KMS-11 (cell line): ENCODE results near the gene TPRG1.

ENCODE experiments used
- H2AFZ ChIP-seq: fragments of 200-600 bp; sonication (generic); 2 replicates; pipeline ENCODE4 v1.6.1; 2016; ENCODE audit warnings: antibody characterized with exemption, mixed run types, low read depth
- H3K27ac ChIP-seq: fragments of 200-600 bp; sonication (generic); 2 replicates; pipeline ENCODE4 v1.6.1; 2016; ENCODE audit warnings: mild to moderate bottlenecking, mixed run types
- H3K27me3 ChIP-seq: fragments of 200-600 bp; sonication (generic); 2 replicates; pipeline ENCODE4 v1.6.1; 2017; ENCODE audit warnings: mild to moderate bottlenecking, low read depth, mixed run types, moderate library complexity; ENCODE audit not compliant: insufficient read depth
- H3K36me3 ChIP-seq: fragments of 200-600 bp; sonication (generic); 2 replicates; pipeline ENCODE4 v1.6.1; 2017; ENCODE audit warnings: mild to moderate bottlenecking, mixed run types; ENCODE audit not compliant: insufficient read depth
- H3K4me1 ChIP-seq: fragments of 200-600 bp; sonication (generic); 2 replicates; pipeline ENCODE4 v1.6.1; 2016; ENCODE audit warnings: mild to moderate bottlenecking, low read depth, mixed run types; ENCODE audit not compliant: poor library complexity, severe bottlenecking
- H3K4me2 ChIP-seq: fragments of 200-600 bp; sonication (generic); 2 replicates; pipeline ENCODE4 v1.7.0; 2016; ENCODE audit warnings: mild to moderate bottlenecking, mixed run types
- H3K4me3 ChIP-seq: fragments of 200-600 bp; sonication (generic); IDR thresholded peaks from 2 replicates; pipeline ENCODE4 v1.6.1; 2017; ENCODE audit warnings: low read depth, low read length, mixed read lengths; ENCODE audit not compliant: insufficient read depth
- H3K79me2 ChIP-seq: fragments of 200-600 bp; sonication (generic); 2 replicates; pipeline ENCODE4 v1.6.1; 2016; ENCODE audit warnings: low read depth, mixed run types; ENCODE audit not compliant: insufficient read depth
- H3K9ac ChIP-seq: fragments of 200-600 bp; sonication (generic); 2 replicates; pipeline ENCODE4 v1.6.1; 2016; ENCODE audit warnings: mild to moderate bottlenecking, mixed run types
- H4K20me1 ChIP-seq: fragments of 200-600 bp; sonication (generic); 2 replicates; pipeline ENCODE4 v1.6.1; 2016; ENCODE audit warnings: mild to moderate bottlenecking, mixed run types; ENCODE audit not compliant: insufficient read depth
- CTCF ChIP-seq: fragments of 200-600 bp; sonication (generic); conservative IDR thresholded peaks from 2 replicates; pipeline ENCODE4 v1.6.1; 2017; ENCODE audit warnings: low read depth, mild to moderate bottlenecking, antibody characterized with exemption, low read length, moderate library complexity, mixed read lengths

Gene TPRG1

DNA sequence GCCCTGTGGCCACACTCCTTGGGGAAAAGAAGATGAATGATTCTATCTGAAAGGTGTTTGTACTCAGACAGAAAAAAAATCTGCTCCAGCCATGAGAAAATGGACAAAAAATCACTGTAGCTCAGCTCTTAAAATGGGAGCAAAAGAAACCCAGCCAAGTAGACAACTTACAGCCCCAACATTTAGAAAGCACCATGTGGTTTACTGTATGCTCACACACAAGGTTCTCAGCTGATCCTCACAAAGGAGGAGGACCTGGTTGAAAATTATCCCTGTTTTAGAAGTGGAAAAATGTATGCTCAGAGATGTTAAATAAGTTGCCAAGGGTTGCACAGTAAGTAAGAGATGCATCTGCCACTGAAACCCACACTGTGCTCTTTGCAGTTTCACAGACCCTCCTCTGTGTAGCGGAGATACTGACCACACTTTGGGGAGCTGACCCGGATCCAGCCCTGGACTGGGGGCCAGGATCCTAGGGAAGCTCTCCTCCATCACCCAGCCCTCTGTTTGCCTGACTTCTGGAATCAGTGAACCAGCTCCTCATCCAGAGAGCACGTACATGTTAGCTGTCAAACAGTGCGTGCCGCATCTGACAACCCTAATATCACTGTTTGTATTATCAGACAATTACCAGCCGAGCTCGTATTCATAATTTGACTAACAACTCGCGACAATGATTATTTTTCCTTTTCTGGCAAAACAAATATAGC is 32.7 kb upstream of the TPRG1 start:
- no peaks in the 10 kb centered on the region for H3K27me3 ChIP-seq
- no peak overlapping the region for H3K4me2 ChIP-seq
- no peaks in the 10 kb centered on the region for H3K36me3 ChIP-seq
- H3K27ac ChIP-seq, result no peak overlapping the region
- TF ChIP-seq CTCF, result no peak
- H4K20me1 ChIP-seq, result no peaks in the 10 kb centered on the region
- no peak overlapping the region for H2AFZ ChIP-seq
- no peak overlapping the region for H3K4me3 ChIP-seq
- H3K9ac ChIP-seq, result no peak overlapping the region
- no peaks in the 10 kb centered on the region for H3K4me1 ChIP-seq
- H3K79me2 ChIP-seq, result no peaks in the 10 kb centered on the region

DNA sequence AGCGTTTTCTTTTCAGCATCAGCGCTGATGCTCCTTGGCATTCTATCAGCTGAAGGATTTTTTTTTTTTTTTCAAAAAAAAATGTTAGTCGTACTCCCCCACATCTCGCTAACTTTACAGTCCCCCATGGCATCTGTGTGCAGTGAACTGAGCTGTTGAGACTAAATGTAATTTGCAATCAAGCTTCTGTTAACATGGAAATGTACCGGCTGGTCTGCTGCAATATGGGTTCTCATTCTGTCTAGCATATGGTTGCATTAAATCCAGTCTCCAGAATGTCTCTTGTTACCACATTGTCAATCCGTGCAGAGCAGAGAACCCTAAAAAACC is 32.2 kb upstream of the TPRG1 start:
- H3K36me3 ChIP-seq, result no peaks in the 10 kb centered on the region
- no peak overlapping the region for H3K27ac ChIP-seq
- H3K79me2 ChIP-seq, result no peaks in the 10 kb centered on the region
- H3K27me3 ChIP-seq, result no peaks in the 10 kb centered on the region
- no peak overlapping the region for H3K9ac ChIP-seq
- no peak overlapping the region for H2AFZ ChIP-seq
- no peak for TF ChIP-seq CTCF
- H4K20me1 ChIP-seq, result no peaks in the 10 kb centered on the region
- H3K4me1 ChIP-seq, result no peaks in the 10 kb centered on the region
- no peak overlapping the region for H3K4me3 ChIP-seq
- no peak overlapping the region for H3K4me2 ChIP-seq

- H3K79me2 ChIP-seq, result no peaks in the 10 kb centered on the region
- no peak overlapping the region for H2AFZ ChIP-seq
- TF ChIP-seq CTCF, result no peak
- H3K36me3 ChIP-seq, result no peaks in the 10 kb centered on the region
- no peak overlapping the region for H3K27ac ChIP-seq
- H3K27me3 ChIP-seq, result no peaks in the 10 kb centered on the region
- no peak overlapping the region for H3K4me3 ChIP-seq
- H4K20me1 ChIP-seq, result no peaks in the 10 kb centered on the region
- no peak overlapping the region for H3K4me2 ChIP-seq
- no peaks in the 10 kb centered on the region for H3K4me1 ChIP-seq
- H3K9ac ChIP-seq, result no peak overlapping the region
These were observed 29.2 kb upstream of the TPRG1 start for GRCh38 chr3:189142527-189142926.

GRCh38 chr3:189143321-189143720 is 28.4 kb upstream of the TPRG1 start:
- no peak overlapping the region for H3K9ac ChIP-seq
- no peaks in the 10 kb centered on the region for H3K4me1 ChIP-seq
- no peaks in the 10 kb centered on the region for H4K20me1 ChIP-seq
- no peak overlapping the region for H2AFZ ChIP-seq
- TF ChIP-seq CTCF, result no peak
- H3K79me2 ChIP-seq, result no peaks in the 10 kb centered on the region
- no peak overlapping the region for H3K27ac ChIP-seq
- no peaks in the 10 kb centered on the region for H3K27me3 ChIP-seq
- no peaks in the 10 kb centered on the region for H3K36me3 ChIP-seq
- H3K4me3 ChIP-seq, result no peak overlapping the region
- H3K4me2 ChIP-seq, result no peak overlapping the region
